ENCODE measurements around the gene DPF3. TPM values are rescaled to one million over a fixed set of nuclear protein-coding genes. Genes with fewer than 3 reads are reported as not detected.

Gene DPF3
- total and polyA plus RNA-seq, 4 donors = 0.17 to 3.9 (median 0.52) TPM

GRCh38 chr14:72677664-72678063 is 216.2 kb downstream of the DPF3 start:
- Histone ChIP-seq H3K4me3 (no peak overlapping the region), H3K4me1 (ENCODE audit: control insufficient read depth in 5 of 5, insufficient read depth in 5 of 5, low read length in 5 of 5) (peaks cover 0 to 9% (median 0%) of the 10 kb centered on the region in 5 donors), H3K36me3 (ENCODE audit: control insufficient read depth in 4 of 4, insufficient read depth in 4 of 4, low read length in 4 of 4) (peaks cover 0 to 8% (median 0%) of the 10 kb centered on the region in 4 donors), H3K27ac (ENCODE audit: low read depth in 1 of 2, low read length in 1 of 2) (no peak overlapping the region), H3K27me3 (ENCODE audit: control insufficient read depth in 3 of 3, insufficient read depth in 3 of 3, low read length in 2 of 3) (no peaks in the 10 kb centered on the region), H3K9ac (ENCODE audit: insufficient read depth in 1 of 2, low read length in 2 of 2) (no peak overlapping the region), H3K9me3 (ENCODE audit: control insufficient read depth in 4 of 4, insufficient read depth in 3 of 4, low read length in 3 of 4) (peaks cover 0 to 2% (median 0%) of the 10 kb centered on the region in 4 donors)
- no peak for DNase-seq
- ATAC-seq (ENCODE audit: insufficient read depth, low FRiP score) = no peak
- WGBS, 2 donors = 85 to 86% methylated on average over 4 of the region's 4 CpGs
- no peak for TF ChIP-seq CTCF (IDR thresholded peaks at IDR 0.05; ENCODE audit: control extremely low read depth, extremely low read depth)

- ATAC-seq (ENCODE audit: insufficient read depth, low FRiP score) (no peak), DNase-seq (no peak)
- Histone ChIP-seq H3K27me3 (ENCODE audit: control insufficient read depth in 3 of 3, insufficient read depth in 3 of 3, low read length in 2 of 3) (no peaks in the 10 kb centered on the region), H3K9ac (ENCODE audit: insufficient read depth in 1 of 2, low read length in 2 of 2) (no peak overlapping the region), H3K9me3 (ENCODE audit: control insufficient read depth in 4 of 4, insufficient read depth in 3 of 4, low read length in 3 of 4) (peaks cover 0 to 2% (median 0%) of the 10 kb centered on the region in 4 donors), H3K27ac (ENCODE audit: low read depth in 1 of 2, low read length in 1 of 2) (no peak overlapping the region), H3K36me3 (ENCODE audit: control insufficient read depth in 4 of 4, insufficient read depth in 4 of 4, low read length in 4 of 4) (peaks cover 0 to 12% (median 0%) of the 10 kb centered on the region in 4 donors), H3K4me1 (ENCODE audit: control insufficient read depth in 5 of 5, insufficient read depth in 5 of 5, low read length in 5 of 5) (peaks cover 0 to 8% (median 0%) of the 10 kb centered on the region in 5 donors), H3K4me3 (no peak overlapping the region)
- no peak for TF ChIP-seq CTCF (IDR thresholded peaks at IDR 0.05; ENCODE audit: control extremely low read depth, extremely low read depth)
- WGBS, 2 donors = 40 to 59% methylated on average over 3 of the region's 3 CpGs
These were observed 218.8 kb downstream of the DPF3 start for GRCh38 chr14:72675126-72675525.

- Histone ChIP-seq H3K27me3 (ENCODE audit: control insufficient read depth in 3 of 3, insufficient read depth in 3 of 3, low read length in 2 of 3) (no peaks in the 10 kb centered on the region), H3K9ac (ENCODE audit: insufficient read depth in 1 of 2, low read length in 2 of 2) (no peak overlapping the region), H3K4me1 (ENCODE audit: control insufficient read depth in 5 of 5, insufficient read depth in 5 of 5, low read length in 5 of 5) (no peaks in the 10 kb centered on the region), H3K36me3 (ENCODE audit: control insufficient read depth in 4 of 4, insufficient read depth in 4 of 4, low read length in 4 of 4) (peaks cover 0 to 12% (median 0%) of the 10 kb centered on the region in 4 donors), H3K27ac (ENCODE audit: low read depth in 1 of 2, low read length in 1 of 2) (no peak overlapping the region), H3K9me3 (ENCODE audit: control insufficient read depth in 4 of 4, insufficient read depth in 3 of 4, low read length in 3 of 4) (peaks cover 0 to 2% (median 0%) of the 10 kb centered on the region in 4 donors), H3K4me3 (no peak overlapping the region)
- ATAC-seq (ENCODE audit: insufficient read depth, low FRiP score) (no peak), DNase-seq (no peak)
- TF ChIP-seq CTCF (IDR thresholded peaks at IDR 0.05; ENCODE audit: control extremely low read depth, extremely low read depth) = no peak
These were observed 220.7 kb downstream of the DPF3 start for GRCh38 chr14:72673179-72673578.

- no peaks in the 10 kb centered on the region for H3K9me3 ChIP-seq (ENCODE audit: control insufficient read depth in 4 of 4, insufficient read depth in 3 of 4, low read length in 3 of 4)
- H3K4me1 ChIP-seq (ENCODE audit: control insufficient read depth in 5 of 5, insufficient read depth in 5 of 5, low read length in 5 of 5) = peaks cover 0 to 8% (median 4%) of the 10 kb centered on the region in 5 donors
- ATAC-seq (ENCODE audit: insufficient read depth, low FRiP score) = no peak
- H3K4me3 ChIP-seq = no peak overlapping the region
- no peak overlapping the region for H3K27ac ChIP-seq (ENCODE audit: low read depth in 1 of 2, low read length in 1 of 2)
- H3K27me3 ChIP-seq (ENCODE audit: control insufficient read depth in 3 of 3, insufficient read depth in 3 of 3, low read length in 2 of 3) = no peaks in the 10 kb centered on the region
- peaks cover 0 to 2% (median 0%) of the 10 kb centered on the region in 4 donors for H3K36me3 ChIP-seq (ENCODE audit: control insufficient read depth in 4 of 4, insufficient read depth in 4 of 4, low read length in 4 of 4)
- DNase-seq = no peak
- no peak for TF ChIP-seq CTCF (IDR thresholded peaks at IDR 0.05; ENCODE audit: control extremely low read depth, extremely low read depth)
- WGBS, 2 donors = 27 to 61% methylated on average over 1 of the region's 1 CpG
- no peak overlapping the region for H3K9ac ChIP-seq (ENCODE audit: insufficient read depth in 1 of 2, low read length in 2 of 2)
These were observed 227.3 kb downstream of the DPF3 start for GRCh38 chr14:72666610-72667009.

All from lung (tissue), 12 donors.